Activated CD4-positive, alpha-beta T cell treated with anti-CD3 and anti-CD28 coated beads, Interleukin-2, Interleukin-4, amounts not matched to agents 100 ng/mL and 50 ng/mL, durations not matched to agents 16 hours and 8 hours (primary cell): ENCODE data around the gene DAD1.
"Not testable (repeated sequence)": the region's sequence is repeated elsewhere in the genome, so short reads cannot be mapped to it uniquely, and the experiment has no call there.

Source experiments
- DNase-seq: peaks from one replicate; pipeline ENCODE4 v3.0.0-alpha.2; 2020; ENCODE audit warnings: low spot score

Gene DAD1

GRCh38 chr14:22552001-22552826 is 36.8 kb downstream of the DAD1 start:
- no peak for DNase-seq

GRCh38 chr14:22551605-22551997 is 37.4 kb downstream of the DAD1 start:
- no peak for DNase-seq

- peak; percentile 94 for DNase-seq
Measured at GRCh38 chr14:22549981-22550673, 38.9 kb downstream of the DAD1 start.

- DNase-seq, result no peak
Measured at GRCh38 chr14:22549324-22549962, 39.6 kb downstream of the DAD1 start.

GRCh38 chr14:22547948-22548750 is 40.9 kb downstream of the DAD1 start:
- no peak for DNase-seq

GRCh38 chr14:22547313-22547947 is 41.6 kb downstream of the DAD1 start:
- no peak for DNase-seq

- no peak for DNase-seq
Measured at GRCh38 chr14:22546722-22547071, 42.3 kb downstream of the DAD1 start.

- DNase-seq, result no peak
Measured at GRCh38 chr14:22545842-22546721, 42.9 kb downstream of the DAD1 start.

- DNase-seq, result no peak
Measured at GRCh38 chr14:22544881-22545420, 44.1 kb downstream of the DAD1 start.

GRCh38 chr14:22544406-22544805 is 44.6 kb downstream of the DAD1 start:
- DNase-seq, result no peak

- not testable (repeated sequence) for DNase-seq
Measured at GRCh38 chr14:22543570-22544357, 45.3 kb downstream of the DAD1 start.

- no peak for DNase-seq
Measured at GRCh38 chr14:22542360-22542759, 46.7 kb downstream of the DAD1 start.

- DNase-seq, result no peak
Measured at GRCh38 chr14:22541721-22542120, 47.3 kb downstream of the DAD1 start.

GRCh38 chr14:22540811-22541360 is 48.1 kb downstream of the DAD1 start:
- no peak for DNase-seq

GRCh38 chr14:22540293-22540692 is 48.7 kb downstream of the DAD1 start:
- DNase-seq, result no peak

- DNase-seq, result no peak
Measured at GRCh38 chr14:22539831-22540230, 49.2 kb downstream of the DAD1 start.

- no peak for DNase-seq
Measured at GRCh38 chr14:22538671-22539228, 50.3 kb downstream of the DAD1 start.

GRCh38 chr14:22537436-22538310 is 51.4 kb downstream of the DAD1 start:
- DNase-seq, result no peak
